GM19043 (cell line): ENCODE data around the gene CYP26C1.

ENCODE experiments used
- ATAC-seq: cut with Tn5 transposase; IDR thresholded peaks from one replicate; pipeline ENCODE4 v1.9.1; 2021; ENCODE audit warnings: low read depth; ENCODE audit not compliant: unreplicated experiment

CYP26C1 gene

DNA sequence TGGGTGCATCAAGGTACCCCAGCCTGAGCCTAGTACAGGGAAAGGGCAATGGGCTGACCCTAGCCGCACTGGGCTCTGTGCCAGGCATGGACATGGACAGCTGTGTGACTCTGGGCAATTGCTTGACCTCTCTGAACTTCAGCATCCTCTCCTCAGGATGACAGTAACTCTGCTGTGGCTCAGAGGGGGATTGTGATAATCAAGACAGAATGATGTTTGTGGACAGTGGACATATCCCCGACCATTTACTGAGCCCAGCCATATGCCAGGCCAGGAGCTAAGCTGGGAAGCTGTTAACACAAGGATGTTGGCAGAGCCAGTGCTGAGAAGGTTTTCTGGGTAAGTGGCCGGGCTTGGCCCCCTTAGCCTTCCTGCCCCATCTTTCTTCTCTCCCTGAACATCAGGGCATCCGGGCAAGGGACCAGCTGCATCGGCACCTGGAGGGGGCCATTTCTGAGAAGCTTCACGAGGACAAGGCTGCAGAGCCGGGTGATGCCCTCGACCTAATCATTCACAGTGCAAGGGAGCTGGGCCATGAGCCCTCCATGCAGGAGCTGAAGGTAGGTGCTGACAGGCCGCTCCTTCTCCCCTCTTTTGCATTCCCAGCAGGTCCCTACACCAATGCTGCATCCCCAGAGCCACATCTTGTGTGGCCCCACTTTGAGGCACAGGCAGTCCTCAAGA is 3.5 kb downstream of the CYP26C1 start:
- ATAC-seq, result no peak

GRCh38 chr10:93064874-93065660 is 4.5 kb downstream of the CYP26C1 start:
- ATAC-seq, result no peak

GRCh38 chr10:93065675-93066543 is 5.3 kb downstream of the CYP26C1 start:
- no peak for ATAC-seq

DNA sequence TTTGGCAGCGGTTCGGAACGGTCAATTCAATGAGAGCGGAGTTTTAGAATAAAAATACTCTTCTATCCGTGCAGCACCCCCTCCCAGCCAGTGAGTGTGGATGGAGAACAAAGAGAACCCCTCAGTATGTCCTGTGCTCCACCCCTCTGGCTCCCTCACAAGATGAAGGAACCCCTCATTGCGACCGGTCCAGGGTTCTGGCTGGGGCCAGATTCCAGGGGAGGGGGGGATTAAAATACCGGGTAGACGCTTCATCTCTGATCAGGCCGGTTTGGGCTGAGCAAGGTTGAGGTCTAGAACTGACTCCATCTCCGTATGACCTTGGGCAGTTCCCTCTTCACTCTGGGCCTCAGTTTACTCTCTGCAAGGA is 5.9 kb downstream of the CYP26C1 start:
- ATAC-seq, result no peak

DNA sequence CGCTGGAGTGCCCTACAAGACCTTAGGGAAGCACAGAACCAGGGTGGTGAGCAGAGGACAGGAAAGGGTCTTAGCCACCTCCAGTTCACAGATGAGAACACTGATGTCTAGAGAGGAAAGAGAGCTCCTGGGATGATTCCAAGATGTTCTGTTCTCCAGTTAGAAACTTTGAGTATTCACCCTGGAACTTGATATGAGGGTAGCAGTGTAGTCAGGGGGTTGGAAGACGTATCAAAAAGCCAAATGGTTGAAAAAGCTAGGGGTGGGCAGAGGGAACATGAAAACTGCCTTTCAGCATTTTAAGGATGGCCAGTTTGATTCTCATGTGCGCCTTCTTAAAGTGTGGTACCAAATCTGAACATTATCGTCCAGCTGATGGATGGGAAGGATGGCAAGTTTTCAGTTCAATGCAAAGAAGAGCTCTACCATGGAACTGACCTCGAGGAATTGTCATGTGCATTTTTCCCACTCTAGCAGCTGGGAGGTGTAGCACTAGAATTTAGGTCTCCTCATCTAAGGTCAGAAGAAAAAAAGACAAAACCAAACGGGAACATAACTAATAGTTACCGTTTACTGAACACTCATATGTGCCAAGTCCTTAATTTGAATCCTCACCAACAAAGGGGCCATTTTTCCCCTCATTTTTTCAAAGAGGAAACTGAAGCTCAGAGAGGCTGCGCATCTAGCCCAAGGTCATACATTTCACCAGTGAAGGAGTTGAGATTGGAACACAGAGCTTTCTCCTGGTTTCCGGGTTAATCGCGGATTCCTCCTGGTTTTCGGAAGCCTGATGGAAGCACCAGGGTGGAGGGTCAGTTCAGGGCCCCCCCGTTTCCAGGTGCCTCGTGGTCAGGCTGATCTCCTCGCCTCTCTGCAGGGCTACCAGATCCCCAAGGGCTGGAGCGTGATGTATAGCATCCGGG is 7.1 kb downstream of the CYP26C1 start:
- ATAC-seq, result no peak

GRCh38 chr10:93068411-93069244 is 8.0 kb downstream of the CYP26C1 start:
- ATAC-seq, result no peak

GRCh38 chr10:93069245-93069561 is 8.6 kb downstream of the CYP26C1 start:
- no peak for ATAC-seq

DNA sequence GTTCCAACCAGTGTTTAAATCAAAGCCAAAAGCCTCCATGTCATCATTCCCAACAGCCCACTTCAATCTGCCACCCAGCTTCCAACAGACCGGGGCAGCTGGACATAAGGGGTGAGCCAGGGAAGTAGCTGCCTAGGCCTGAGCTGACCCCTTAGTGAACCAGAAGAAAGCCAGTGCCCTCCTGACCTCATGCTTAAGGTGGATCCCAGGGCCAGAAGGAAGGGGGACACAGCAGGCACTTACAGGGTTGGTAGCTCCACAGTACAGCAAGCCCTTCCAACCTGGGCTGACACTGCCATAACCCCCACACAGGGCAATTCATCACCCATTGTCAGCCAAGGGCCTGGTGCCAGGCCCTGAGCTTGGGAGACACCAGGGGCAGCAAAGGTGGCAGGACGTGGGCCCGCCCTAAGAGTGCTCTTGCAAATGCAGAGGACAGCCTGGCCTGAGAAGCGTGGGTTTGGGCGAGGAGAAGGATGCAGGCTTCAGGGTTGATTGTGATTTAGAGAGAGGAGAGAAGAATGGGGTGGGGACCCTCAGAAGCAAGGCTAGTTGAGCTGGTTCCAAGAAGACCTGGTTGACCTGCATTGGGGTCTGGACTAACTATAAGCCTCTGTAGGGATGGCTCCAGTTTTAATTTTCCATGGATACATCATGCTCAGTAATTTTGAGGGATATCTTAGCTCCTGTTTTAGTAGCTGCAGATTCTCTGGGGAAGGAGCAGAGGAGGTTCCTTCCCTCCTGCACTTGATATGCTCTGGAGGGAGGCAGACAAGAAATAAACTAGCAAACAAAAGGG is 10.0 kb downstream of the CYP26C1 start:
- ATAC-seq, result no peak

GRCh38 chr10:93071177-93071472 is 10.5 kb downstream of the CYP26C1 start:
- ATAC-seq, result no peak

DNA sequence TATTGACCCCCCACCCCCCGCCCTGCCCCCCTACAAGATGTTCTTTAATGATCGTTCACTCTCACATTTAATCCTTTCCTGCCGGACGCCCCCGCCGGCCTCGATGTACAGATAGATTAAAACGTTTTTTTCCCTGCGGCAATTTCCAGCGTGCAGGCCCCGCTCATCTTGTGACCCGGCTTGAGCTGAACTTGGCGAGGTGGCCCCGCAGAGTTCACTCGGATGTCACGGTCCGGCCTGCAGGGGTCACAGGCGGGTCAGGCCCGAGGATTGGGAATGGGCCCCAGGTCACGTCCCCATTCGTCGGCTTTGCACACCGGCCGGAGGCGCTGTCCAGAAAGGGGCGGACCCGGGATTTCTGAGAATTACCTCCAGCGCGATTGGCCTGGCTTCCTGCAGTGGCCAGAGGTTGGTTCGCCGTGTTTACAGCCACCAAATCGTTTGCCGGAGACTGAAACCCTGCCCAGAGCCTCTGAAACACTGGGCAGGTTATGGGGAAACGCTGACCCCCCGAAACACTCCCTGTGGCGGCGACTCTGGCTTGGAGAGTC is 11.2 kb downstream of the CYP26C1 start:
- no peak for ATAC-seq

GRCh38 chr10:93072225-93072712 is 11.7 kb downstream of the CYP26C1 start:
- ATAC-seq, result no peak

DNA sequence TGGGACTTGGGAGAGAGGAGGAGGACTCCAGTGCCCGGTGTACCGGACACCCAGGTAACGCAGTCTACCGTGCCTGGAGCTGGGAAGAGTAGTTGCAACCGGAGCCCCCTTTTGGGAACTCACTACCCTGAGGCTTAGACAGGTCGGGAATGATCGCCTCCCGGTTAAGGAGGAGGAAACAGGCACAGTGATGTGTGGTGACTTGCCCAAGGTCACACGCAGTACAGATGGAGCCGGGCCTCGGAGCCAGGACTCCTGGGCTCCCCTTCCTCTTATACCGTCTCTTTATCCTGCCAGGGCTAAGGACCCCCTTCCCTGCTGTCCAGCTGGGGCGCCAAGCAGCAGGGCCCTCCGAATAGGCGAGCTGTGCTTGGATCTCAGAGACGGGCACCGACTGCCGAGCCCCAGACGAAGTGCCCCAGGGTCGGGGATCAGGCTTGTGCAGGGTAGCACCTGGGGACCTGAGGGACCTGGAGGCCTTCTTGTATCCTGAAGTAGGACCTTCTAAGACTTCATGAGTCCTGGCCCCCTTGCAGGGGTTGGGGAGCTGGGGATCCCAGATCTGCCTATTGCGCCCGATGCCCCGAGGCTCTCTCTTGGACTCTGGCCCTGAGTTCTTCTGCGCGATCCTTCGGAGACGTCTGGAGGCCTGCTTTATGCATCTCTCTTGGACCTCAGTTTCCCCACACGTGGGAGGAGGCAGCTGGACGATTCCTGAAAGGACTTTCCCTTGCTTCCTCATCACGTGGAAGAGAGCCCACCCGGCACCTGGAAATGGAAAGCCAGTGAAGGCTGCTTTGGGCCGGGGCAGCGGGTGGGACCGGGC is 12.3 kb downstream of the CYP26C1 start:
- ATAC-seq, result no peak

DNA sequence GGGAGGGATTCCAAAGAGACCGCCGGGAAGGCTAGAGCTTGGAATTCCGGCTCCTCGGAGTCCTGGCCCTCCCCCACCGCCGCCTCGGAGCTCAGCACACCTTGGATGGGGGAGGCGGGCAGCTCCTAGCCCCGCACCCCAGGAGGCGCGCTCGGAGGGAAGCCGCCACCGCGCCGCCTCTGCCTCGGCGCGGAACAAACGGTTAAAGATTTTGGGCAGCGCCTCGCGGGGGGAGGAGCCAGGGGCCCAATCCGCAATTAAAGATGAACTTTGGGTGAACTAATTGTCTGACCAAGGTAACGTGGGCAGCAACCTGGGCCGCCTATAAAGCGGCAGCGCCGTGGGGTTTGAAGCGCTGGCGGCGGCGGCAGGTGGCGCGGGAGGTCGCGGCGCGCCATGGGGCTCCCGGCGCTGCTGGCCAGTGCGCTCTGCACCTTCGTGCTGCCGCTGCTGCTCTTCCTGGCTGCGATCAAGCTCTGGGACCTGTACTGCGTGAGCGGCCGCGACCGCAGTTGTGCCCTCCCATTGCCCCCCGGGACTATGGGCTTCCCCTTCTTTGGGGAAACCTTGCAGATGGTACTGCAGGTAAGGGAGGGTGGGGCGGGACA is 13.0 kb downstream of the CYP26C1 start, which contains the start of gene CYP26A1:
Gene CYP26A1, plus strand, starts transcription at position 355 of the 608 bp plus-strand sequence. Its CDS starts 42 bp downstream, at position 397.
- no peak for ATAC-seq

DNA sequence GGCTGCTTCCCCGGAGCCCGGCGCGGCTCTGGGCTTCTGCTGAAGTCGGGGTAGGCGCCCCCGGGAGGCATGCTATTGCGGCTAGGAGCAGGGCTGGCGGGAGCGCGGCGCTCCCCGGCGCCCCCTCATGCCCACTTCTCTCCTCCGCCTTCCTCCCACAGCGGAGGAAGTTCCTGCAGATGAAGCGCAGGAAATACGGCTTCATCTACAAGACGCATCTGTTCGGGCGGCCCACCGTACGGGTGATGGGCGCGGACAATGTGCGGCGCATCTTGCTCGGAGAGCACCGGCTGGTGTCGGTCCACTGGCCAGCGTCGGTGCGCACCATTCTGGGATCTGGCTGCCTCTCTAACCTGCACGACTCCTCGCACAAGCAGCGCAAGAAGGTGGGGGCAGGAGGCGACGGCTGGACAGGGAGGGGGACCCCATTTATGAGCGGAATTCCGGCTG is 13.6 kb downstream of the CYP26C1 start:
- no peak for ATAC-seq

GRCh38 chr10:93074597-93075368 is 14.2 kb downstream of the CYP26C1 start:
- no peak for ATAC-seq
